ENCODE data around the gene ITGB1.
"Not testable (repeated sequence)": the region's sequence is repeated elsewhere in the genome, so short reads cannot be mapped to it uniquely, and the experiment has no call there.

Gene ITGB1

DNA sequence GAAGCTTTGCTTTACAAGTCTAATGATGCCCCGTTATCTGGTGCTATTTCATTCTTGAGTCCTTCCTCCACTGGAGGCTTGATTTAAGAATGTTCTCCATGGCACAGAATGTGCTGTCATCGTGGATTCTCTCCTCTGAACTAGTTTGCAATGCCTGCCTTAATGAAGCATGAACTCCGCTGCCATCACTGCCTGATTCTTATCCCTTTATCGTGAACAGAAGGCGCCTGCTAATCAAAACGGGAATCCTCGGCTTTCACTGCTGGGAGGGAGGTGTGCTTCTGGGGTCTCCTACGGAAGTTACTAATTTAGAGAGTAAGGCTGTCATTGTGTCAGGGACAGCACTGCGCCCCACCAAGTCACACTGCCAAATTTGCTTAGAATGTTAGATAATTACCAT lies 56.2 kb downstream of the ITGB1 start:
- Histone ChIP-seq H2BK5ac (ENCODE audit: low read length) (no peak overlapping the region), H3K4ac (ENCODE audit: low read length) (no peak overlapping the region), H3K27me3 (ENCODE audit: control insufficient read depth in 3 of 3, insufficient read depth in 3 of 3, low read depth in 1 of 3, low read length in 3 of 3) (no peaks in the 10 kb centered on the region), H3K4me3 (ENCODE audit: low read length in 2 of 2) (no peak overlapping the region), H3K4me1 (ENCODE audit: control insufficient read depth in 2 of 2, insufficient read depth in 1 of 2, low read depth in 1 of 2, low read length in 2 of 2) (no peaks in the 10 kb centered on the region), H3K23ac (ENCODE audit: low read depth, low read length, poor library complexity) (no peak overlapping the region), H3K36me3 (replicated peaks in 1 of 2; ENCODE audit: control insufficient read depth in 2 of 2, insufficient read depth in 2 of 2, low read length in 2 of 2) (peaks cover 5 to 90% of the 10 kb centered on the region in 2 donors), H2BK120ac (ENCODE audit: low read depth, low read length) (no peak overlapping the region), H3K9me3 (replicated peaks in 1 of 2; ENCODE audit: control insufficient read depth in 2 of 2, insufficient read depth in 1 of 2, low read depth in 1 of 2, low read length in 2 of 2) (peaks cover 0 to 2% of the 10 kb centered on the region in 2 donors), H3K4me2 (ENCODE audit: insufficient read depth, low read length, poor library complexity, severe bottlenecking) (no peak overlapping the region), H4K91ac (ENCODE audit: low read depth, low read length, poor library complexity) (no peak overlapping the region), H3K18ac (ENCODE audit: low read length) (no peak overlapping the region), H2BK15ac (ENCODE audit: low read length) (no peak overlapping the region), H3K27ac (replicated peaks; ENCODE audit: low read length) (no peak overlapping the region), H3K14ac (ENCODE audit: low read length) (no peak overlapping the region), H3K9ac (ENCODE audit: low read depth, low read length, poor library complexity) (no peak overlapping the region), H4K8ac (ENCODE audit: low read depth, low read length) (no peak overlapping the region), H2BK12ac (ENCODE audit: low read length) (no peak overlapping the region), H2AK5ac (ENCODE audit: low read depth, low read length) (no peak overlapping the region), H2AFZ (ENCODE audit: low read length) (no peak overlapping the region), H3K79me1 (ENCODE audit: low read depth, low read length) (no peaks in the 10 kb centered on the region)
- no peak for DNase-seq (ENCODE audit: low spot score)
- no CpG with 5 or more reads among the region's 9 CpGs for WGBS, 2 donors (ENCODE audit: extremely low coverage in 2 of 2, insufficient read length in 2 of 2, insufficient replicate concordance in 1 of 2)

DNA sequence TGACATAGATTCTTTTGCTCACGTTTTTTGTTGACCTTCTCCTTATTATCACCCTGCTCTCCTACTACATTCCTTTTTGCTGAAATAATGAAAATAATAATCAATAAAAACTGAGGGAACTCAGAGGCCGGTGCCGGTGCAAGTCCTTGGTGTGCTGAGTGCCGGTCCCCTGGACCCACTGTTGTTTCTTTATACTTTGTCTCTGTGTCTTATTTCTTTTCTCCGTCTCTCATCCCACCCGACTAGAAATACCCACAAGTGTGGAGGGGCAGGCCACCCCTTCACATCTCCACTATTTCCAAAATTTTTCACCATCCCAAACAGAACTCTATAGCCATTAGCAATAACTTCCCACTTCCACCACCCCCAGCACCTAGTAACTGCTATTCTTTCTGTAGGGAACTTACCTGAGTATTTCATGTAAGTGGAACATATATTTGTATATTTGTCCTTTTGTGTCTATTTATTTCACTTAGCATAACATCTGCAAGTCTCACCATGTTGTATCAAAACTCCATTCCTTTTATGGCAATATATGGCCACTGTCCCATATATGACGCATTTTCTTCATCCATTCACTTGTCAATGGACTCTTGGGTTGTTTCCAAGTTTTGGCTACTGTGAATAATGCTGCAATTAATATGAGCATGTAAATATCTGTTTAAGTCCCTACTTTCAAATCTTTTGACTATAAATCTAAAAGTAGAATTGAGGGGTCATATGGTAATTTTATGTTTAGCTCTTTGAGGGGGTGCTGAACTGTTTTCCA lies 62.6 kb downstream of the ITGB1 start:
- not testable (repeated sequence) for H3K27me3 ChIP-seq (ENCODE audit: control insufficient read depth in 3 of 3, insufficient read depth in 3 of 3, low read depth in 1 of 3, low read length in 3 of 3); H4K91ac ChIP-seq (ENCODE audit: low read depth, low read length, poor library complexity); H3K9me3 ChIP-seq (replicated peaks in 1 of 2; ENCODE audit: control insufficient read depth in 2 of 2, insufficient read depth in 1 of 2, low read depth in 1 of 2, low read length in 2 of 2); H2BK12ac ChIP-seq (ENCODE audit: low read length); H2BK15ac ChIP-seq (ENCODE audit: low read length); H3K14ac ChIP-seq (ENCODE audit: low read length); H2AK5ac ChIP-seq (ENCODE audit: low read depth, low read length); H2AFZ ChIP-seq (ENCODE audit: low read length); H3K4me3 ChIP-seq (ENCODE audit: low read length in 2 of 2); H3K4ac ChIP-seq (ENCODE audit: low read length); H3K27ac ChIP-seq (replicated peaks; ENCODE audit: low read length); H4K8ac ChIP-seq (ENCODE audit: low read depth, low read length); H3K4me2 ChIP-seq (ENCODE audit: insufficient read depth, low read length, poor library complexity, severe bottlenecking); H3K9ac ChIP-seq (ENCODE audit: low read depth, low read length, poor library complexity); H3K79me1 ChIP-seq (ENCODE audit: low read depth, low read length); H3K4me1 ChIP-seq (ENCODE audit: control insufficient read depth in 2 of 2, insufficient read depth in 1 of 2, low read depth in 1 of 2, low read length in 2 of 2); H3K23ac ChIP-seq (ENCODE audit: low read depth, low read length, poor library complexity); H3K18ac ChIP-seq (ENCODE audit: low read length); H2BK5ac ChIP-seq (ENCODE audit: low read length); DNase-seq (ENCODE audit: low spot score); H2BK120ac ChIP-seq (ENCODE audit: low read depth, low read length)
- no CpG with 5 or more reads among the region's 7 CpGs for WGBS, 2 donors (ENCODE audit: extremely low coverage in 2 of 2, insufficient read length in 2 of 2, insufficient replicate concordance in 1 of 2)
- peaks cover 0 to 50% of the 10 kb centered on the region in 2 donors for H3K36me3 ChIP-seq (replicated peaks in 1 of 2; ENCODE audit: control insufficient read depth in 2 of 2, insufficient read depth in 2 of 2, low read length in 2 of 2)

DNA sequence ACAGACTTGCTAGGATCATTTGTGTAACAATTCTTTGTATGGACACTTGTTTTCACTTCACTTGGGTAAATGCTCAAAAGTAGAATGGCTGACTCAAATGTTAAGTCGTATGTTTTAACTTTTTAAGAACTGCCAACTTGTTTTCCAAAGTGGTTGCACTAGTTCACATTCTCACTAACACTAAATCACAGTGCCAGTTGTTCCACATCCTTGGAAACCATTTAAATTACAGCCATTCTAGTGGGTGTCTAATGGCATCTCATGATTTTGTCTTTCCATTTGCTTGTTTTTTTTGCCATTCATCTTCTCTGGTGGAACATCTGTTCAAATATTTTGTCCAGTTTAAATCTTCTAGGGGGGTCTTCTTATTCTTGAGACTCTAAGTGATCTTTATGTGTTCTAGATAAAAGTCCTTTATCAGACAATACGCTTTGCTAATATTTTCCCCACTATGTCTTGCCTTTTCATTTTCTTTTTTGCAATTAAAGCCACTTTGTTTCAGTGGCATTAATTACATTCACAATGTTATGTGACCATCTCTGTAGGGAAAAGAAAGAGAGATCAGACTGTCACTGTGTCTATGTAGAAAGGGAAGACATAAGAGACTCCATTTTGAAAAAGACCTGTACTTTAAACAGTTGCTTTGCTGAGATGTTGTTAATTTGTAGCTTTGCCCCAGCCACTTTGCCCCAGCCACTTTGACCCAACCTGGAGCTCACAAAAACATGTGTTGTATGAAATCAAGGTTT lies 63.9 kb downstream of the ITGB1 start:
- Histone ChIP-seq H4K91ac (ENCODE audit: low read depth, low read length, poor library complexity) (no peak overlapping the region), H2BK5ac (ENCODE audit: low read length) (no peak overlapping the region), H3K9ac (ENCODE audit: low read depth, low read length, poor library complexity) (no peak overlapping the region), H4K8ac (ENCODE audit: low read depth, low read length) (no peak overlapping the region), H3K4me2 (ENCODE audit: insufficient read depth, low read length, poor library complexity, severe bottlenecking) (no peak overlapping the region), H2BK12ac (ENCODE audit: low read length) (no peak overlapping the region), H3K23ac (ENCODE audit: low read depth, low read length, poor library complexity) (no peak overlapping the region), H2BK15ac (ENCODE audit: low read length) (no peak overlapping the region), H3K9me3 (replicated peaks in 1 of 2; ENCODE audit: control insufficient read depth in 2 of 2, insufficient read depth in 1 of 2, low read depth in 1 of 2, low read length in 2 of 2) (peaks cover 0 to 2% of the 10 kb centered on the region in 2 donors), H2BK120ac (ENCODE audit: low read depth, low read length) (no peak overlapping the region), H2AK5ac (ENCODE audit: low read depth, low read length) (no peak overlapping the region), H3K14ac (ENCODE audit: low read length) (no peak overlapping the region), H3K27me3 (ENCODE audit: control insufficient read depth in 3 of 3, insufficient read depth in 3 of 3, low read depth in 1 of 3, low read length in 3 of 3) (no peaks in the 10 kb centered on the region), H3K4me1 (ENCODE audit: control insufficient read depth in 2 of 2, insufficient read depth in 1 of 2, low read depth in 1 of 2, low read length in 2 of 2) (no peaks in the 10 kb centered on the region), H3K79me1 (ENCODE audit: low read depth, low read length) (no peaks in the 10 kb centered on the region), H3K18ac (ENCODE audit: low read length) (no peak overlapping the region), H2AFZ (ENCODE audit: low read length) (no peak overlapping the region), H3K36me3 (replicated peaks in 1 of 2; ENCODE audit: control insufficient read depth in 2 of 2, insufficient read depth in 2 of 2, low read length in 2 of 2) (peaks cover 0 to 39% of the 10 kb centered on the region in 2 donors), H3K27ac (replicated peaks; ENCODE audit: low read length) (no peak overlapping the region), H3K4ac (ENCODE audit: low read length) (no peak overlapping the region), H3K4me3 (ENCODE audit: low read length in 2 of 2) (no peak overlapping the region)
- DNase-seq (ENCODE audit: low spot score), result no peak
- no CpG with 5 or more reads among the region's 2 CpGs for WGBS, 2 donors (ENCODE audit: extremely low coverage in 2 of 2, insufficient read length in 2 of 2, insufficient replicate concordance in 1 of 2)

GRCh38 chr10:32893434-32893833 lies 64.6 kb downstream of the ITGB1 start:
- no peak overlapping the region for H4K8ac ChIP-seq (ENCODE audit: low read depth, low read length)
- H3K9me3 ChIP-seq (replicated peaks in 1 of 2; ENCODE audit: control insufficient read depth in 2 of 2, insufficient read depth in 1 of 2, low read depth in 1 of 2, low read length in 2 of 2), result peaks cover 0 to 2% of the 10 kb centered on the region in 2 donors
- H3K27ac ChIP-seq (replicated peaks; ENCODE audit: low read length), result no peak overlapping the region
- no peak for DNase-seq (ENCODE audit: low spot score)
- H3K4me3 ChIP-seq (ENCODE audit: low read length in 2 of 2), result no peak overlapping the region
- H2BK12ac ChIP-seq (ENCODE audit: low read length), result no peak overlapping the region
- no peak overlapping the region for H3K14ac ChIP-seq (ENCODE audit: low read length)
- no peak overlapping the region for H3K4me2 ChIP-seq (ENCODE audit: insufficient read depth, low read length, poor library complexity, severe bottlenecking)
- peaks cover 0 to 32% of the 10 kb centered on the region in 2 donors for H3K36me3 ChIP-seq (replicated peaks in 1 of 2; ENCODE audit: control insufficient read depth in 2 of 2, insufficient read depth in 2 of 2, low read length in 2 of 2)
- peak overlapping the region; percentile 6 for H3K23ac ChIP-seq (ENCODE audit: low read depth, low read length, poor library complexity)
- no peak overlapping the region for H2AFZ ChIP-seq (ENCODE audit: low read length)
- H3K27me3 ChIP-seq (ENCODE audit: control insufficient read depth in 3 of 3, insufficient read depth in 3 of 3, low read depth in 1 of 3, low read length in 3 of 3), result no peaks in the 10 kb centered on the region
- H3K9ac ChIP-seq (ENCODE audit: low read depth, low read length, poor library complexity), result no peak overlapping the region
- WGBS, 2 donors (ENCODE audit: extremely low coverage in 2 of 2, insufficient read length in 2 of 2, insufficient replicate concordance in 1 of 2), result no CpG with 5 or more reads among the region's 3 CpGs
- no peak overlapping the region for H4K91ac ChIP-seq (ENCODE audit: low read depth, low read length, poor library complexity)
- no peak overlapping the region for H3K18ac ChIP-seq (ENCODE audit: low read length)
- H2BK5ac ChIP-seq (ENCODE audit: low read length), result no peak overlapping the region
- H3K4me1 ChIP-seq (ENCODE audit: control insufficient read depth in 2 of 2, insufficient read depth in 1 of 2, low read depth in 1 of 2, low read length in 2 of 2), result no peaks in the 10 kb centered on the region
- H2BK120ac ChIP-seq (ENCODE audit: low read depth, low read length), result no peak overlapping the region
- no peaks in the 10 kb centered on the region for H3K79me1 ChIP-seq (ENCODE audit: low read depth, low read length)
- H3K4ac ChIP-seq (ENCODE audit: low read length), result no peak overlapping the region
- H2BK15ac ChIP-seq (ENCODE audit: low read length), result no peak overlapping the region
- no peak overlapping the region for H2AK5ac ChIP-seq (ENCODE audit: low read depth, low read length)
